ENCODE measurements around the gene RTN3.

Gene RTN3

DNA sequence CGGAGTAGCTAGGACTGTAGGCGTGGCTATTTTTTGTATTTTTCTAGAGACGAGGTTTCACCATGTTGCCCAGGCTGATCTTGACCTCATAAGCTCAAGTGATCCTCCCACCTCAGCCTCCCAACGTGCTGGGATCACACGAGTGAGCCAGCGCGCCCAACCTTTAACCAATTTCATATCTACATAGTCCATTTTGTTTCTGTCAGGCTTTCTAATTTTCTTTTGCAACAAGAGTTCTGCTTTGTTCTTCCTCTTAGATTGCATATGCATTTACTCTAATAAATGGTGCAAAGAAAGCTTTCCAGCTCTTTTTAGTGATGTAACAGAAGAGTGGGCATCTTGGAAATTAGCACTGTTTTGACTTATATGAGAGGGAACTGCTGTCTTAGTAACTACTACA lies 13.3 kb downstream of the RTN3 start:
- TF ChIP-seq, protein P1, sequence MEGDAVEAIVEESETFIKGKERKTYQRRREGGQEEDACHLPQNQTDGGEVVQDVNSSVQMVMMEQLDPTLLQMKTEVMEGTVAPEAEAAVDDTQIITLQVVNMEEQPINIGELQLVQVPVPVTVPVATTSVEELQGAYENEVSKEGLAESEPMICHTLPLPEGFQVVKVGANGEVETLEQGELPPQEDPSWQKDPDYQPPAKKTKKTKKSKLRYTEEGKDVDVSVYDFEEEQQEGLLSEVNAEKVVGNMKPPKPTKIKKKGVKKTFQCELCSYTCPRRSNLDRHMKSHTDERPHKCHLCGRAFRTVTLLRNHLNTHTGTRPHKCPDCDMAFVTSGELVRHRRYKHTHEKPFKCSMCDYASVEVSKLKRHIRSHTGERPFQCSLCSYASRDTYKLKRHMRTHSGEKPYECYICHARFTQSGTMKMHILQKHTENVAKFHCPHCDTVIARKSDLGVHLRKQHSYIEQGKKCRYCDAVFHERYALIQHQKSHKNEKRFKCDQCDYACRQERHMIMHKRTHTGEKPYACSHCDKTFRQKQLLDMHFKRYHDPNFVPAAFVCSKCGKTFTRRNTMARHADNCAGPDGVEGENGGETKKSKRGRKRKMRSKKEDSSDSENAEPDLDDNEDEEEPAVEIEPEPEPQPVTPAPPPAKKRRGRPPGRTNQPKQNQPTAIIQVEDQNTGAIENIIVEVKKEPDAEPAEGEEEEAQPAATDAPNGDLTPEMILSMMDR (IDR thresholded peaks at IDR 0.05; ENCODE audit: control extremely low read depth, extremely low read depth, low read depth, missing control alignments): no peak
- no peak for DNase-seq (ENCODE audit: extremely low spot score)
- ChIA-PET POLR2A (no interaction called here), CTCF (interaction anchor here (0.7 to 1.9 kb wide), 7 partner anchors 10 to 44 kb away, joined by 3 to 8 read pairs (median 4); partner anchors contain the start of genes ATL3 and RTN3)

DNA sequence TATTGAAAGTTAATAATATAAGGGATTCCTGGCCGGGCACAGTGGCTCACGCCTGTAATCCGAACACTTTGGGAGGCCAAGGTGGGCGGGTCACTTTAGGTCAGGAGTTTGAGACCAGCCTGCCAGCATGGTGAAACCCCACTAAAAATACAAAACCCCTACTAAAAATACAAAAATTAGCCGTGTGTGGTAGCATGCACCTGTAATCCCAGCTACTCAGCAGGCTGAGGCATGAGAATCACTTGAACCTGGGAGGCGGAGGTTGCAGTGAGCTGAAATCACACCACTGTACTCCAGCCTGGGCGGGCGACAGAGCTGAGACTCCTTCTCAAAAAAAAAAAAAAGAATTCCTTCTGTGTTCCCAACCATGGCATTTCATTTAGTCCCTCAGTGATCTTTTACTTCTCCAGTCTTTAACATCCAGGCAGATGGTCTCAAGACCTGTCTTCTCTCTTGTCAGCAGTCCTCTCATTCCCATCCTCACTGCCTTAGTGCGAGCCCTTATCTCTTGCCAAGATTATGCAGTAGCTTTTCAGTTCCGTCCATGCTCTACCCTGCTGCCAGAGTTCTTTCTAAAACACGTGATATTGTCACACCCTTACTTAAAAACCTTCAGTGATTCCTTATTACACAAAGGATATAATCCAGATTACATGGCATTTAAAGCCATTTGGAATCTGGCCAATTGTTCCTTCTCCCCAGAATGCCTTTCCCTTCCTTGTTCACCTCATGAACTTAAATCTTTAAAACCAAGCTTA lies 17.9 kb downstream of the RTN3 start:
- POLR2A ChIA-PET: no interaction called here
- CTCF ChIA-PET: interaction anchor here (0.9 to 2.5 kb wide), 2 partner anchors 10 to 17 kb away, joined by 5 to 8 read pairs; partner anchors contain the start of gene RTN3
- TF ChIP-seq, protein P1 (IDR thresholded peaks at IDR 0.05; ENCODE audit: control extremely low read depth, extremely low read depth, low read depth, missing control alignments): no peak
- no peak for DNase-seq (ENCODE audit: extremely low spot score)

DNA sequence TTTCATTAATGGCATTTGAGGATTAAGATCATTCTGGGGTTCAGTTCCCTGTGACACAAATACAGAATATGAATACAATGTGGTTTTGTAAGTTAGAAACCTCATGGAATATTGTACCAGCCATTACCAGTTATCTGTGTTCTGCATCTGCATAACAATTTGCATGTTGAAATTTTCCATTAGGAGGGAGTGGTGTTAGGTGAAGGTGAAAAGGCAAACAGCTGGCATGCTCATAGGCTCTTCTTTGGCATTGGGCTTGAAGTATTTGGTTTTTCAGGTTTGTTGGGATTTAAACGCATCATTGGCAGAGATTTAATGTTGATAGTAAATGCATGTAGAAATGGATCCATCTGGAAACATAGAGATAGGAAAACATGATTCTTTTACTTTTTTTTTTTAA lies 18.6 kb downstream of the RTN3 start:
- TF ChIP-seq, protein P1 (IDR thresholded peaks at IDR 0.05; ENCODE audit: control extremely low read depth, extremely low read depth, low read depth, missing control alignments): no peak
- no peak for DNase-seq (ENCODE audit: extremely low spot score)
- CTCF ChIA-PET: interaction anchor here (0.9 to 2.3 kb wide), 3 partner anchors 9 to 29 kb away, joined by 5 to 8 read pairs (median 6); partner anchors contain the start of gene ATL3
- POLR2A ChIA-PET: interaction anchor here (0.6 kb wide), 1 partner anchor 12 kb away, joined by 5 read pairs; no protein-coding TSS in a partner anchor

DNA sequence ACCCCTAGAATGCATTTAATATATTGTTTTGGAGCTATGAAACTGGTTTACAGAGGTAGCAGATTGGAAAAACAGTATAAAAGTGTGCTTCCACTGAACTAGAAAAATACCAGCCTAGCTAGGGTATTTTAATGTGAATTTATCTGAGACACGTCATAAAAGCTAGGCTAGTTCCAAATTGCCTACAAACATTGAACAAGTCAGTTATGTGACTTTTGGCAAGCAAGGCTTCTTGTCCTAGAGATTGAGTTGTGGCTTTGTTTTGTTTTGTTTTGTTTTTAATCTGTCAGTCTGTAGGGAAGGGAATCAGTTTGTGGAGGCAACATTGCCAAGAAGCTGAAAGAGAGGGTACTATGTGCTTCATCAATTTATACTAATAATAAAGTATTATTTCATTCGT lies 24.2 kb downstream of the RTN3 start:
- DNase-seq (ENCODE audit: extremely low spot score): no peak
- ChIA-PET CTCF (interaction anchor here (1.0 to 1.2 kb wide), 4 partner anchors 10 to 24 kb away, joined by 3 to 4 read pairs (median 4); partner anchors contain the start of gene RTN3), POLR2A (interaction anchor here (0.6 kb wide), 1 partner anchor 239 kb away, joined by 6 read pairs; no protein-coding TSS in a partner anchor)
- TF ChIP-seq, protein P1 (IDR thresholded peaks at IDR 0.05; ENCODE audit: control extremely low read depth, extremely low read depth, low read depth, missing control alignments): no peak

DNA sequence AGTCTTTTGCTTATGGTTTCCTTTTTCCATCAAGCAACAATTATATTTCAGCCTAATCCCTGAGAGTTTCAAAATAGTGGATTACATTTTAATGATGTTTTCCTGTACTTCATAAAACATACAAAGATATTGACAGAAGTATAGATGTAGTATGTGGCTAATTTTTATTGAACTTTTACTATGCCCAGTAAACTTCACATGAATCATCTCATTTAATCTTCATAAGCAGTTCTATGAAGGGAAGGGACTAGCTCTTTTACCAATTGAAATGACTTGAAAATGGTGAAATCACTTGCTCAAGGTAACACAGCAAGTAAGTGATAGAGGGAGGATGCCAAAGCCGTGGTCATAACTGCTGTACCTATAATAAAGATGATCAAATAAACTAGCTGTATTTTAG lies 27.5 kb downstream of the RTN3 start:
- TF ChIP-seq, protein P1 (IDR thresholded peaks at IDR 0.05; ENCODE audit: control extremely low read depth, extremely low read depth, low read depth, missing control alignments): no peak
- no peak for DNase-seq (ENCODE audit: extremely low spot score)
- ChIA-PET POLR2A (no interaction called here), CTCF (interaction anchor here (0.8 to 2.6 kb wide), 5 partner anchors 9 to 40 kb away, joined by 3 to 11 read pairs (median 3); no protein-coding TSS in a partner anchor)

- DNase-seq (ENCODE audit: extremely low spot score): no peak
- CTCF ChIA-PET: interaction anchor here (0.8 to 2.6 kb wide), 4 partner anchors 10 to 40 kb away, joined by 3 to 11 read pairs (median 4); no protein-coding TSS in a partner anchor
- TF ChIP-seq, protein P1 (IDR thresholded peaks at IDR 0.05; ENCODE audit: control extremely low read depth, extremely low read depth, low read depth, missing control alignments): no peak
- POLR2A ChIA-PET: no interaction called here
Measured at GRCh38 chr11:63709336-63709884, 28.1 kb downstream of the RTN3 start.

Data from GM10248 (cell line).